BLaER1 (cell line): Measurements from ENCODE around the gene RRP7A.
"Not testable (repeated sequence)": the region's sequence is repeated elsewhere in the genome, so short reads cannot be mapped to it uniquely, and the experiment has no call there.

Experiments
- H3K27ac ChIP-seq: shearing (Covaris generic); formaldehyde crosslinking; 2 replicates; pipeline ENCODE4 v1.8.1; 2022
- H3K27me3 ChIP-seq: shearing (Covaris generic); formaldehyde crosslinking; 2 replicates; pipeline ENCODE4 v1.8.1; 2022
- H3K36me3 ChIP-seq: shearing (Covaris generic); formaldehyde crosslinking; 2 replicates; pipeline ENCODE4 v1.8.1; 2022
- H3K4me1 ChIP-seq: shearing (Covaris generic); formaldehyde crosslinking; 2 replicates; pipeline ENCODE4 v1.8.1; 2022
- H3K4me2 ChIP-seq: shearing (Covaris generic); formaldehyde crosslinking; 2 replicates; pipeline ENCODE4 v1.8.1; 2022
- H3K4me3 ChIP-seq: shearing (Covaris generic); formaldehyde crosslinking; 2 replicates; pipeline ENCODE4 v1.8.1; 2022
- H3K9ac ChIP-seq: shearing (Covaris generic); formaldehyde crosslinking; 2 replicates; pipeline ENCODE4 v1.8.1; 2022
- H3K9me3 ChIP-seq: shearing (Covaris generic); formaldehyde crosslinking; 2 replicates; pipeline ENCODE4 v1.8.1; 2022
- H4K20me1 ChIP-seq: shearing (Covaris generic); formaldehyde crosslinking; 2 replicates; pipeline ENCODE4 v1.8.1; 2022
- Cebpa-rat ChIP-seq: shearing (Covaris generic); IDR thresholded peaks from 2 replicates; pipeline ENCODE4 v1.8.1; 2022

The RRP7A gene

GRCh38 chr22:42536166-42536565 is 16.6 kb upstream of the RRP7A start:
- peak overlapping the region; percentile 26; the same call in 1 of the 2 replicates for H3K4me2 ChIP-seq
- H3K4me1 ChIP-seq, result peaks cover 73% of the 10 kb centered on the region
- peaks cover 16% of the 10 kb centered on the region; the same call in 1 of the 2 replicates for H3K27me3 ChIP-seq
- H3K9me3 ChIP-seq, result no peaks in the 10 kb centered on the region
- no peak overlapping the region for H3K9ac ChIP-seq
- H3K4me3 ChIP-seq, result no peak overlapping the region
- H3K27ac ChIP-seq, result no peak overlapping the region
- no peaks in the 10 kb centered on the region for H3K36me3 ChIP-seq
- no peak for TF ChIP-seq Cebpa-rat
- H4K20me1 ChIP-seq, result no peaks in the 10 kb centered on the region

- Histone ChIP-seq H3K27me3 (peaks cover 16% of the 10 kb centered on the region; the same call in 1 of the 2 replicates), H3K4me2 (peak overlapping the region; percentile 43), H3K4me1 (peaks cover 73% of the 10 kb centered on the region)
- not testable (repeated sequence) for H3K9ac ChIP-seq, H3K27ac ChIP-seq, H3K36me3 ChIP-seq, H3K4me3 ChIP-seq, H4K20me1 ChIP-seq, H3K9me3 ChIP-seq
Observed at GRCh38 chr22:42535082-42535731, 15.6 kb upstream of the RRP7A start.

GRCh38 chr22:42533638-42533977 is 14.0 kb upstream of the RRP7A start:
- peak overlapping the region; percentile 33 for H3K4me3 ChIP-seq
- peak overlapping the region; percentile 84 for H3K4me2 ChIP-seq
- H3K27ac ChIP-seq, result peak overlapping the region; percentile 60

GRCh38 chr22:42531401-42532084 is 11.9 kb upstream of the RRP7A start:
- Histone ChIP-seq H3K4me2 (peak overlapping the region; percentile 84), H3K27ac (peak overlapping the region; percentile 60)

More at GRCh38 chr22:42533638-42533977, 14.0 kb upstream of the RRP7A start:
- no peak for TF ChIP-seq Cebpa-rat
- Histone ChIP-seq H3K4me1 (peaks cover 68% of the 10 kb centered on the region), H3K9me3 (no peaks in the 10 kb centered on the region), H3K9ac (no peak overlapping the region), H4K20me1 (no peaks in the 10 kb centered on the region), H3K27me3 (peaks cover 16% of the 10 kb centered on the region; the same call in 1 of the 2 replicates), H3K36me3 (no peaks in the 10 kb centered on the region)

GRCh38 chr22:42529435-42529834 is 9.8 kb upstream of the RRP7A start:
- not testable (repeated sequence) for H3K4me3 ChIP-seq, H3K27ac ChIP-seq, H4K20me1 ChIP-seq, H3K27me3 ChIP-seq, H3K36me3 ChIP-seq, H3K9ac ChIP-seq, H3K4me2 ChIP-seq, H3K9me3 ChIP-seq
- peaks cover 34% of the 10 kb centered on the region for H3K4me1 ChIP-seq

More at GRCh38 chr22:42531401-42532084, 11.9 kb upstream of the RRP7A start:
- H3K36me3 ChIP-seq, H3K9me3 ChIP-seq, H3K4me3 ChIP-seq, H4K20me1 ChIP-seq: not testable (repeated sequence)
- H3K27me3 ChIP-seq, result peaks cover 13% of the 10 kb centered on the region; the same call in 1 of the 2 replicates
- H3K9ac ChIP-seq, result 0 out of 2 replicates have a peak overlapping the region, but pooled peaks have one; percentile 45
- peaks cover 53% of the 10 kb centered on the region for H3K4me1 ChIP-seq

- TF ChIP-seq Cebpa-rat, result no peak
- H3K9ac ChIP-seq, result no peak overlapping the region
- H3K4me1 ChIP-seq, result peaks cover 28% of the 10 kb centered on the region
- no peaks in the 10 kb centered on the region for H3K36me3 ChIP-seq
- H3K27me3 ChIP-seq, result no peaks in the 10 kb centered on the region
- no peaks in the 10 kb centered on the region for H3K9me3 ChIP-seq
- H3K4me2 ChIP-seq, result no peak overlapping the region
- H3K4me3 ChIP-seq, result no peak overlapping the region
- H4K20me1 ChIP-seq, result no peaks in the 10 kb centered on the region
- no peak overlapping the region for H3K27ac ChIP-seq
Observed at GRCh38 chr22:42528591-42529307, 9.2 kb upstream of the RRP7A start.

- TF ChIP-seq Cebpa-rat, result no peak
- Histone ChIP-seq H3K27me3 (no peaks in the 10 kb centered on the region), H3K36me3 (peaks cover 4% of the 10 kb centered on the region)
Observed at GRCh38 chr22:42522546-42522945, 3.0 kb upstream of the RRP7A start.

GRCh38 chr22:42521228-42521546 is 1.6 kb upstream of the RRP7A start:
- no peaks in the 10 kb centered on the region for H3K9me3 ChIP-seq
- peaks cover 18% of the 10 kb centered on the region for H4K20me1 ChIP-seq
- H3K9ac ChIP-seq, result no peak overlapping the region
- no peaks in the 10 kb centered on the region for H3K27me3 ChIP-seq
- no peak for TF ChIP-seq Cebpa-rat
- peak overlapping the region; percentile 87; the same call in 1 of the 2 replicates for H3K4me2 ChIP-seq
- no peak overlapping the region for H3K27ac ChIP-seq
- peaks cover 26% of the 10 kb centered on the region for H3K4me1 ChIP-seq
- H3K36me3 ChIP-seq, result peaks cover 17% of the 10 kb centered on the region
- no peak overlapping the region for H3K4me3 ChIP-seq

More at GRCh38 chr22:42522546-42522945, 3.0 kb upstream of the RRP7A start:
- Histone ChIP-seq H4K20me1 (peaks cover 4% of the 10 kb centered on the region; the same call in 1 of the 2 replicates), H3K4me2 (no peak overlapping the region), H3K9me3 (no peaks in the 10 kb centered on the region), H3K4me3 (no peak overlapping the region), H3K9ac (no peak overlapping the region), H3K27ac (no peak overlapping the region), H3K4me1 (peaks cover 24% of the 10 kb centered on the region)

- H3K36me3 ChIP-seq, result peaks cover 38% of the 10 kb centered on the region
- H4K20me1 ChIP-seq, result peaks cover 39% of the 10 kb centered on the region
- peak overlapping the region; percentile 85 for H3K4me2 ChIP-seq
- peak overlapping the region; percentile 93 for H3K27ac ChIP-seq
- not testable (repeated sequence) for H3K27me3 ChIP-seq, H3K9me3 ChIP-seq
- peak overlapping the region; percentile 94 for H3K9ac ChIP-seq
- H3K4me3 ChIP-seq, result peak overlapping the region; percentile 87
- H3K4me1 ChIP-seq, result peaks cover 32% of the 10 kb centered on the region
Observed at GRCh38 chr22:42518638-42519524, 715 bp downstream of the RRP7A start.

- Histone ChIP-seq H3K4me2 (peak overlapping the region; percentile 48; the same call in 1 of the 2 replicates), H3K36me3 (peaks cover 51% of the 10 kb centered on the region), H3K4me1 (peaks cover 32% of the 10 kb centered on the region), H4K20me1 (peaks cover 50% of the 10 kb centered on the region)
- not testable (repeated sequence) for H3K9ac ChIP-seq, H3K27ac ChIP-seq, H3K9me3 ChIP-seq, H3K4me3 ChIP-seq, H3K27me3 ChIP-seq
Observed at GRCh38 chr22:42517103-42517502, 2.5 kb downstream of the RRP7A start.
